NCI-H1105 (cell line): ENCODE measurements around the gene SLC35F3.
"Not testable (repeated sequence)": the region's sequence is repeated elsewhere in the genome, so short reads cannot be mapped to it uniquely, and the experiment has no call there.

ENCODE experiments used
- DNase-seq: peaks from one replicate; lab custom pipeline; 2025; lab: John Stamatoyannopoulos, UW

SLC35F3 gene

DNA sequence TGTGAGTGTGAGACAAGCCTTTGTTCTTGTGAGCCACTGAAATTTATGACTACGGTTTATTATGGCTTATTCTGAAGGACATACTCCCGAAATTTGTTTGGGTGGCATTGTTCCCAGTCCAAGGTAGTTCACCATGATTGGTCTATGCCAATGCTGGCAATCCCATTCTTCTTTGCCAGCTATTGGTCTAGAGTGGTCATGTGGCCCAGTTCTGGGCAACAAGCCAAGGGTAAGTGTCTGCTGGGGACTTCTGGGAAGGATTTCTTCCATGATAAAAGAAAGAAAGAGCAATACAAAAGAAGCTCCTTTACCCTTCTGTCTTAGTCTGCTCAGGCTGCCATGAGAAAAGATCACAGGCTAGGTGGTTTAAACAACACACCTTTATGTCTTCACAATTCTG is 201.6 kb downstream of the SLC35F3 start:
- no peak for DNase-seq

DNA sequence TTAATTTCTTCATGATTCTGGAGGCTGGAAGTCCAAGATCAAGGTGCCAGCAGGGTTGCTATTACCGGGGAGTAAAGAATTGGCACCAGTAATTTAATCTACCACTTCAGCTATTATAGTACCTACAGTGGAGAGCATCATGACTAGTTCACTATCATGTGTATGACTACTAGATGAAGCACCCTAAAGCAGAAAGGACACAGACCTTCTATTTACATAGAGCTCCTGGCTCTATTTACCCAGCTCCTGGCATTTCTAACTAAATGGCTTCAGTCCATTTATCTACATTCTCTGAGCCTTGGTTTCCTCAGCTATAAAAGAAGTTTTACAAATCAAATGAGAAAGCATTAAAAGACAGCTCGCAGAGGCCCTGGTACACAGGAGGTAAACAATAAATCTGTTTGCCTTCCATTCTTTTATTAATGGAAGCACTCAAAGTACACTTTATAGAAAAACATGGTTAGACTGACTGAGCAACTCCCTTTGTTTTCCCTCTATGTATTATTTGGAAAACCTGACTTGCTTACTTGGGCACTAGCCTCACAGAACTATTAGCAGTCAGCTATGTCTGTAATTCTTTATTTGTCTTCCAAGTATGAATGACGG is 203.0 kb downstream of the SLC35F3 start:
- DNase-seq, result no peak

- DNase-seq, result no peak
Observed at GRCh38 chr1:234108921-234109320, 204.4 kb downstream of the SLC35F3 start.

DNA sequence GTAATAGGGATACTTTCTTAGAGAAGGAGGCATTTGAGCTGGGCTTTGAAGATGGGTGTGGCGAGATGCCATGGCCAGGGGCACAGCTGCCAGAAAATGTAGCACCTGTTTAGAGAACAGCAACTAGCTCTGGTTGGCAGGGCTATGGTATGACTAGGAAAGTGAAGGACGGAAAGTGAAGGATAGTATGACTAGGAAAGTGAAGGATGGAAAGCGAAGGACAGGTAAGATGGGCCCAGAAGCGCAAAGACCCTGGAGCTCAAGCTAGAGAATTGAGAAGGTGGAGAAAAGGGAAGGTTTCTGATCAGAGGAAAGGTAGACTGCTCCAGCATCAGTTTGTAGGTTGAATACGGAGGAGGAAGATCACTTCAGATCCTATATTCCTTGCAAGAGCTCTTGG is 205.4 kb downstream of the SLC35F3 start:
- DNase-seq, result no peak

GRCh38 chr1:234111458-234112142 is 207.1 kb downstream of the SLC35F3 start:
- DNase-seq, result no peak

DNA sequence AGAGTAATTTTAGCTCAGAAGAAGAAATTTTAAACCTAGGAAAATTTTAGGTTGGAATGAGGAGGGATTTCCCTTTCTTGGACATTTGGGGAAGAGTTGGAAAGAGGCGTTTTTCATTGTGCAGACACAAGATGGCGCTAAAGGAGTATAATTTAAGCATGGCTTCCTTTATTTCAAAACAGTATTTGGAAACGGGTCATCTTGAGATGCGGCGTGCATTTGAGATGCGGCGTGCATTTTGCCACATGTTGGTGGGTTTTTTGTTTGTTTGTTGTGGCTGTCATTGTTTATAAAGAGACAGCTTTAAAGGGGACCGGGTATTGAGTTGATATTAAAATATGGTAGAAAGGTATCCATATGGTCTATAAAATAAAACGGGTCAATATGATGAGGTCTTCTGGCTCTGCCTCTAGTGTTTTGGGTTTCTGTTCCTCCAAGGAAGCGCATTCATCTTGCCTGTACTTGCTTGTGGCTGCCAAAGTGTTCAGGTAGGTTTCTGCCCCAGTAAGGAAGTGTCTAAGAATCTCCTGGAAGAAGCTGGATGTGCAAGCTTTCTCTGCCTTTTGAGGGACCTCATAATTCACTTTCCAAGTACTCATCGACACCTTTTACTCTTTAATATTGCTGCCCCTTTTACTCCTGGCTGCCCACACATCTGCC is 210.3 kb downstream of the SLC35F3 start:
- no peak for DNase-seq

GRCh38 chr1:234118911-234119310 is 214.4 kb downstream of the SLC35F3 start:
- DNase-seq, result no peak

GRCh38 chr1:234119431-234119830 is 215.0 kb downstream of the SLC35F3 start:
- no peak for DNase-seq

DNA sequence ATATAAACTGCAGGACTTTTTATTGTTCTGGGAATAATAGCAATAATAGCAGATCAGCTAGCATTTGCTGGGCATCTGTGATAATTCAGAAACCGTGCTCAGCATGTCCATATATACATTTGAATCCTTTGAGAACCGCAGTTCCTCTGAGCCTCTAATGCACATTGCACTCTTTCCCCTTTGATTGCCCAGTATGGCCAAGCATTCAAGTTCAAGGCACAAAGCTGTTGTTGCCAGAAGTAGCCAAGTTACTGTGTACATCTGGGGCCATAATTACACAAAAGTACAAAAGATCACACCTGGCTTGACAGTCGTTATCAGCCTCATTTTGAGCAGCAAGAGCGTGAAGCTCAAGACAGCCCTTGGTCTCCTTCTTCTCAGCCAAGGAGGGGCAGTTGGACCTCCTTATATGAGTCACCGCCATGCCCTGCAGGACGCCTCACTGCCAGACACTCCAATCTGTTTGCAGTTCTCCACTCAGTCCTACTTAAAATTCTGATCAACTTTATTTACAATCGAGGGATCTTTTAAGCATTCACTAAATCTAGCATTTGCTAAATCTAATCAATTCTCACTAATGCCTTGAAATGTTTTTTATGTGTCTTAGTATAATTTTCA is 216.0 kb downstream of the SLC35F3 start:
- no peak for DNase-seq

GRCh38 chr1:234121659-234122058 is 217.2 kb downstream of the SLC35F3 start:
- not testable (repeated sequence) for DNase-seq

GRCh38 chr1:234122571-234122970 is 218.1 kb downstream of the SLC35F3 start:
- not testable (repeated sequence) for DNase-seq

DNA sequence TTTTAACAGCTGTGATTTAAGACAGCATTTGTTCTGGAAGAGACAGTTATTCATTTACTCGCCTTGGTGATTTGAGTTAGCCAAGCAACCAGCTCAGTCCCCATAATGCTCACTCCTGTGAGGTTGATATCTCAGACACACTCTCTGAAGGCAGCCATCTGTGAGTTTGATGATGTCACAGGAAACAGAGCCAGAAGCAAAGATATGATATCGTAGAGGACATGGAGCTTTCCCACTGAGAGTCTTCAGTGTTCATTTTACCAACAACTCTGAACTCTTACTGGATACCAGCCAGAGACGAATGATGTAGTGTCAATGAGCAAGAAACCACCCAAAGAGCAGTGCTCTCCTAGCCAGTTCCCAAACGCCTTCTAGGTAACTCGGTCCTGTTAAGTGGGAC is 219.4 kb downstream of the SLC35F3 start:
- no peak for DNase-seq

DNA sequence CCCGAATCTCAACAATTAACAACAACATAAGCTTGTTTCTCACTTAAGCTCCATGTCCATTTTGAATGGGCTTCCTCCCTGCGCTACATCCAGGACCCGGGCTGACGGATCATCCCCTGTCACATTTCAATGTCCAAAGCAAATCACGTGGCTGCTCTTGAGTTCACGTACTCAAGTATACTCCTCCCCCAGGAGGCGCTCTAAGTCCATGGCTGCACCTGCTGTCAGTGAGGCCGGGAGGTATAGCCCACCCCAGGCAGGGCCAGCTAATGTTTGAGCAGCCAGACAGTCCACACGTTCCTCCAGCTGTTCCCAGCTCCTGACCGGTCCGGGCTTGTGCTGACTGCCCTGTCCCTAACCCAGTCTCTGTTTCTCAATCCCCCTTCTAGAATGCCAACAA is 220.8 kb downstream of the SLC35F3 start:
- DNase-seq, result no peak

- DNase-seq, result no peak
Observed at GRCh38 chr1:234125714-234126113, 221.2 kb downstream of the SLC35F3 start.

- no peak for DNase-seq
Observed at GRCh38 chr1:234127026-234127671, 222.7 kb downstream of the SLC35F3 start.

GRCh38 chr1:234132795-234133194 is 228.3 kb downstream of the SLC35F3 start:
- DNase-seq, result no peak

GRCh38 chr1:234134878-234135277 is 230.4 kb downstream of the SLC35F3 start:
- DNase-seq, result no peak

DNA sequence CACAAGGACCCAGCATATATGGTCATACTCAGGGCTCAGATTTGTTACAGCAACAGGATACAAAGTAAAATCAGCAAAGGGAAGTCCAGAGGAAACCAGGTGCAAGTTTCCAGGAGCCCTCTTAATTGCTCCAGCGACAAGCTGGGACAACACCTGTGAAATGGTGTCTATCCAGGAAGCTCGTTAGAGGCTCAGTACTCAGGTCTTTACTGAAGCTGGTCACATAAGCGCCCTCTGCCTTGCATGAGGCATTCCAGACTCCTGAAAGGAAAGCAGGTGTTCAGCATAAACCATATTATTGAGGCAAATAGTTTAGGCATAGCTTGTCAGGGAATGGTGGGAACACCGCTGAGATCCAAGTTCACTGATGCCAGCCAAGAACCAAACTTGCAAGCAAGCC is 231.0 kb downstream of the SLC35F3 start:
- peak; percentile 43 for DNase-seq

DNA sequence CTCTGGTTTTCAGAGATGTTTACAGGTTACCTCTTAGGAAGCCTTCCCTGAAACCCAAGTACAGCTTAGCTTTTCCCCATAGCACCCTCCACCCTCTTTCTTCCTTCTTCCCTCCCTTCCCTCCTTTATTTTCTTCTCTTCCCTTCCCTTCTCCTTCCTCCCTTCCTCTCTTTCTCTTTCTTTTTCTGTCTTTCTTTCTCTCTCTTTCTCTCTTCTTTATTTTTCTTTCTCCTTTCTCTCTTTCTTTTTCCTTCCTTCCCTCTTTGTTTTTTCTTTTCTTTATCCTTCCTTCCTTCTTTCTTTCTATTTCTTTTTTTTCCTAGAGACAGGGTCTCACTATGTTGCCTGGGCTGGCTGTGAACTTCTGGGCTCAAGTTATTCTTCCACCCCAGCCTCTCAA is 231.6 kb downstream of the SLC35F3 start:
- DNase-seq, result no peak

GRCh38 chr1:234139966-234140365 is 235.5 kb downstream of the SLC35F3 start:
- no peak for DNase-seq

DNA sequence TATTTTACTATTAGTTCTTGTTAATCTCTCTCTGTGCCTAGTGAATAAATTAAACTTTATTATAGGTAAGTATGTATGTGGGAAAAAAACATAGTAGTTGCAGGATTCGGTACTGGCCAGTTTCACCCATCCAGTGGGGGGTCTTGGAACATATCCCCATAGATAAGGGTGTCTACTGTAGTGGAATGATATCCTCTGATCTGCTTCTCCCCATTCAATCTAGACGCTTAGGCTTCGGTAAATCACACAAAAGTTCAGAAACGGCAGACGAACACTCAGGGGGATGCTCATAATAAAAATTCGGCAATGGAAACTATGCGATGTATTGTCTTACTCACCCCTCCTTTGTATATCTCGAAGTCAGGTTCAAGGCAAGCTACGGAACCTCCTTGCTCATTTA is 235.9 kb downstream of the SLC35F3 start:
- DNase-seq, result no peak

- DNase-seq, result no peak
Observed at GRCh38 chr1:234141006-234141405, 236.5 kb downstream of the SLC35F3 start.

DNA sequence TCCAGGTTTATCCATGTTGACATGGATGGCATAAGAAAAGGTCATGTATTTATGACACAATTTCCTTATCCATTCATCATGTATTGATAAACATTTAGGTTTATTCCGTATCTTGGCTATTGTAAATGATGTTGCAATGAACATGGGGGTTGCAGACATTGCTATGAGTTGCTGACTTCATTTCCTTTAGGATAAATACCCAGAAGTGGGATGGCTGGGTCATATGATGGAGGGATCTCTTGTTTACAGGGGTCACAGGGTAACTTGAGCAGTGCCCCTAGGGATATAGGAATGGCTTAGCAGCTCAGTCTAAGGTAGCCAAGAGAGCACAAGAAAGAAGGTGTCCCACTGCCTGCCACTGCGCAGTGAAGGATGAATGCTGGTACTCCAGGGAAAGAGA is 239.2 kb downstream of the SLC35F3 start:
- no peak for DNase-seq
